Iris pigment epithelial cell (primary cell): Measurements from ENCODE around the gene PRDM11.
A peak's percentile ranks its signal among the peaks of the same experiment; 100 is the strongest.

Experiments
- DNase-seq: peaks from one replicate; pipeline ENCODE4 v3.0.0-alpha.2; 2011; ENCODE audit warnings: low read depth

Gene PRDM11

GRCh38 chr11:45178223-45178622 is 31.8 kb downstream of the PRDM11 start:
- DNase-seq, result no peak

- peak; percentile 71 for DNase-seq
These were observed 32.6 kb downstream of the PRDM11 start for GRCh38 chr11:45178890-45179671.

GRCh38 chr11:45179686-45180178 is 33.3 kb downstream of the PRDM11 start:
- no peak for DNase-seq

DNA sequence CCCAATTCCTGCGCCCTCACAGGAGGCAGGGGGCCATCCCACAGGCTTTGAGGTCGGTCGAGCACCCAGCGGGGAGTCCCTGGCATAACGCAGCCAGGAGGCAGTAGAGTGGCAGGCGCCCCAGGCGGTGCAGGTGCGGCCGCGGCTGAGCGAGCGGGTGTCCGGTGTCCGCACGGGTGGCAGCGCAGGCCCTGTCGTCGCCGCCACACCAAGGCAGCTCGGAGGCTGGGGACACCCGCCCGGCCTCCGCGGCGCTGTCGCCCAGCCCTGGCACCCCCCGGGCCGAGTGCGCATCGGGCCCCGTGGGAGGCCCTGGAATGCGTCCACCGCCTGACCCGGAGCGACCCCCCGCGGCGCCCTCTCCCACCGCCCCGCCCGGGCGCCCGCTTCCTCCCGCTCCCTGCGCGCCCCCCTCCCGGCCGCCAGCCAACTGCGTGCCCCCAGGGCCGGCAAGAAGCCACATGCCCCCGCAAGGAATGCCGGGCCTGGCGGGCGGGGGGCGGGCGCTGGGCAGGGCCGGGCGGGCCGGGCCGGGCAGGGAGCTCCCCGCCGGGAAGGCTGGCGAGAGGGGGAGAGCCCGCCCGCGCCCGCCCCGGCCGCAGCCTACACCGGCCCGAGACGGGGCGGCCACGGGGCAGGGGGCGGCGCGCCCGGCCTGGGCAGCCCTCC is 33.9 kb downstream of the PRDM11 start:
- peak; percentile 16 for DNase-seq

GRCh38 chr11:45180848-45181192 is 34.4 kb downstream of the PRDM11 start:
- DNase-seq, result peak; percentile 54

DNA sequence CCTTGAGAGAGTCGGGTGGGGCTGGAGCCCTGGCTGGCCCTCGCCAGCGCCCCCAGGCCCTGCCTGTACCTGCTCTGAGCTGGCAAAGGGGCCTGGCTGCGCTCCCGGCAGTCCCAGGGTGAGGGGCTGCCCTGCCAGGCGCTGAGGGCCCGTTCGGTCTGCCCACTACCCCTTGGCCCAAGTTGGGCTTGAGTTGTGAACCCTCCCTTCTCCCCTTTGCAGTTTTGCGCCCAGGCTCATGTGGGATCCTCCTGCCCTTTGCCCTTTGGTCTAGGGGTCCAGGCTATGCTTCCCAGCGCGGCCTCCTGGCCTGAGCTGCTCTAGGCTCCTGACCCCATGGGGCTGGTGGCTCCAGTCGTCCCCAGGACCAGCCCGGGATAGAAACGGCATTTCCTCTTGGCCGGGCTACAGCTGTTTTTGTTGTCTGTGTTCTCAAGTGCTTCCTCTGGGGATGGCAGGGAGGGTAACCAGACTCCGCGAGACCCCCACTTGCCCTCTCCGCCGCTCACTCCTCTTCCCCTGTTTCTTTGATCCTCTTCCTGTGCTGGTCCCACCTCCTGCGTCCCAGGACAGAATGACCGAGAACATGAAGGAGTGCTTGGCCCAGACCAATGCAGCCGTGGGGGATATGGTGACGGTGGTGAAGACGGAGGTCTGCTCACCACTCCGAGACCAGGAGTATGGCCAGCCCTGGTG is 34.9 kb downstream of the PRDM11 start:
- no peak for DNase-seq

- DNase-seq, result no peak
These were observed 35.6 kb downstream of the PRDM11 start for GRCh38 chr11:45181889-45182550.

DNA sequence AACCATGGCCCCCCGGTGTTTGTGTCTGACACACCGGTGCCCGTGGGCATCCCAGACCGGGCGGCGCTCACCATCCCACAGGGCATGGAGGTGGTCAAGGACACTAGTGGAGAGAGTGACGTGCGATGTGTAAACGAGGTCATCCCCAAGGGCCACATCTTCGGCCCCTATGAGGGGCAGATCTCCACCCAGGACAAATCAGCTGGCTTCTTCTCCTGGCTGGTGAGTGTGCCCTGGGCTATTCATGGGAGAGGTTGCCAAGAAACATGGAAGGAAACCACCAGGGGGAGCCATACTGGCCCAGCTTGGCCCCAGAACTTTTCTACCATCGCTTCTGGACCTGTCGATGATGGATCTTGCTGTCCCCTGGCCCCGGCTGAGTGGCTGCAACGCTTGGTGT is 36.5 kb downstream of the PRDM11 start:
- peak; percentile 36 for DNase-seq

DNA sequence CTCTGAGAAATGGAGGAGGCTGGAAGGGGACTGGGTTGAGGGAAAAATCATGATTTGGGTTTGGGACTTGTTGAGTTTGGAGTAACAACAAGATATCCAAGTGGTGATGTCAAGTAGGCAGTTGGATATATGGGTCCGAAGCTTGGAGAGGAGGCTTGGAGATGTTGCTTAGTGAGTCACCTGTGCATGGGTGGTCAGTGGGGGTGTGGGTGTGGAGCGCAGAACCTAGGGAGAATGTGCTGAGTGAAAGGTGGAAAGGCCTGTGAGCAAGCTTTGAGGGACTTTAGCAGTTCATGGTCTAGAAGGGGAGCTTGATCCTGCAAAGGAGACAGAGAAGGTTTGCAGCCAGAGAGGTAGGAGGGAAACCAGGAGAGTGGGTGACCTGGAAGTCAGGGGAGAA is 38.2 kb downstream of the PRDM11 start:
- no peak for DNase-seq

- no peak for DNase-seq
These were observed 38.8 kb downstream of the PRDM11 start for GRCh38 chr11:45185228-45185729.

DNA sequence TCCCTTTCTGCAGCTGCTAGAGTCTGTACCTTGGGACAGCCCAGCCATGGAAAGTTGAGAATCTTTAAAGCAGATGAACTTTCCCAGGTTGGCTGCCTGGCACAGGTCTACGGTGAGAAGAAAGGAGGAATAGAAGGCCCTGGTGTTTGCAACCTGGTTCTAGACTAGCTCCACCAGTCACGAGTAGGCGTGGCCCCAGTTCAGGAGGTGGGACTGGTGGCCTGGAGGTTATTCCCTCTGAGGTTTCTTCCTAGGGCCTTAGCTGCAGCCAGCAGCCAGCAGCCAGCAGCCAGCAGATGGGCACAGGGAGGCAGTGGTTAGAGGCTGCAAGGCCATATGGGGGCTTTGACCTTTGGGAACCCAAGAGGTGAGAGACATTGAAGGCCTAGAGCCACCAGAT is 40.9 kb downstream of the PRDM11 start:
- DNase-seq, result no peak

- DNase-seq, result no peak
These were observed 41.7 kb downstream of the PRDM11 start for GRCh38 chr11:45188127-45188526.

- no peak for DNase-seq
These were observed 42.8 kb downstream of the PRDM11 start for GRCh38 chr11:45189230-45189629.

DNA sequence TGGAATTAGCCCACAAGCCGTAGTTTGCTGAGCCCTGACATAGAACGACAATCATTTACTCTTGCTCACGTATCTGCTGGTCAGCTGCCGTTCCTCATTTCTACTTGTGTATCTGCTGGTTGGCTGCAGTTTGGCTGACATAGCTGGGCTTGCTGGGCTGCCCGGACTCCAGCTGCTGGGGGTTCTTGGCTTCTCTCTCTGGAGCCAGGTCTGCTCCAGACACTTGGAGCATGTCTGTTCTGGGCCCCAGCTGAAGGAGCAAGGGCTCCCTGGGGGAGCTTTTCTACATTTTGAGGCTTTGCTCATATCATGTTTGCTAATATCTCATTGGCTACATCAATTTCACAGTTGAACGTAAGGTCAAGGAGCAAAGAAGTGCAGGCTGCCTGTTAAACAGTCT is 47.3 kb downstream of the PRDM11 start:
- no peak for DNase-seq

DNA sequence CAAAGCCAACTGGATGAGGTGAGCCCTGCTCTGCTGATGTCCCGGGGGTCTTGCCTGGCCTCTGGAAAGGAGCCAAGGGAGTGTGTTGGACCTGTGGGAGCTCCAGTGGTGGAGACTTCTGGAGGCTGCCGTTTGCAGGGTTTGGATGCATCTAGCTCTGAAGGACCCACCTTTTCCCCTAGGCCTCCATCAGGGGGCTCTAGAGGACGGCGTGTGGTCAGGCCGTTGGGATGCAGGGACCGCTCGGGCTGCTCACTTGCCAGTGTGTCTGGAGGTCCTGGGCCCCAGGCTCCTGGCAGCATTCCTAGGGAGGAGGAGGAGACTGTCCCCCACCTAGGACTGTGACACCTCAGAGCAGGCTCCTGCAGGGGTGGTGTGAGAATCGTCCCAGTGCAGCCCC is 58.3 kb downstream of the PRDM11 start:
- no peak for DNase-seq

DNA sequence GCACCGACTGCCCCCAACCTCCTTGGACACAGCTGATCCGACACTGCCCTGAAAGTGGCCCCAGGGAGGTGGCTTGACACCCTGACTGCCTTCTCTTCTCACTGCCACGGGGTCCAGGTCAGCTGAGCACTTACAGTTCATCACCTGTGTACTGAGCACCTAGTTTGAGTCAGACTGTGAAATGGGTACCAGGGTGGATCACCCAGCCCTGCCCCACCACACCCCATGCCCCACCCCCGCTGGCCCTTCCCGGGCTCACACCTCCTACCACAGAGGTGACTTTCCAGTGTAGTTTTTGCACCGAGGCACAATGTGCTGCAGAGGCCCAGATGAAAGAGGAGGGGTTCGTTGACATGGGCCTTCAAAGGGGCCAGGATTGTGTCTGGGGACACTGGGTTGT is 59.5 kb downstream of the PRDM11 start:
- no peak for DNase-seq

DNA sequence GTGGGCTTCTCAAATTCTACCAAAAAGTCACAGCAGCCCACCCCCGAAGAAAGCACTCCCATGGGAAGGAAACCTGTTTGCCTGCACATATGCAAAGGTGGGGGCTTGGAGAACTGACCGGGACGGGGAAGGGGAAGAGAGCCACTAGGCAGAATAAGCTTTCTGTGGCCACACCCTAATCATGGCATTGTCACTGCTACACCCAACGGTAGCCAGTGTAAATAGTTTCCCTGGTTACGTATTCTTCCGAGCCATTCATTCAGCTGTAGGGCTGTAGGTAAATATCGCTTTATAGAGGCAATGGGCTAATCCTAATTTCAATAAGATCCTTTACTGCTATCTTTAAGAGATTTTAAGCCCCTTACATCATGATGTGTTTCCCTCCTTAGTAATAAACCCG is 61.7 kb downstream of the PRDM11 start:
- no peak for DNase-seq

DNA sequence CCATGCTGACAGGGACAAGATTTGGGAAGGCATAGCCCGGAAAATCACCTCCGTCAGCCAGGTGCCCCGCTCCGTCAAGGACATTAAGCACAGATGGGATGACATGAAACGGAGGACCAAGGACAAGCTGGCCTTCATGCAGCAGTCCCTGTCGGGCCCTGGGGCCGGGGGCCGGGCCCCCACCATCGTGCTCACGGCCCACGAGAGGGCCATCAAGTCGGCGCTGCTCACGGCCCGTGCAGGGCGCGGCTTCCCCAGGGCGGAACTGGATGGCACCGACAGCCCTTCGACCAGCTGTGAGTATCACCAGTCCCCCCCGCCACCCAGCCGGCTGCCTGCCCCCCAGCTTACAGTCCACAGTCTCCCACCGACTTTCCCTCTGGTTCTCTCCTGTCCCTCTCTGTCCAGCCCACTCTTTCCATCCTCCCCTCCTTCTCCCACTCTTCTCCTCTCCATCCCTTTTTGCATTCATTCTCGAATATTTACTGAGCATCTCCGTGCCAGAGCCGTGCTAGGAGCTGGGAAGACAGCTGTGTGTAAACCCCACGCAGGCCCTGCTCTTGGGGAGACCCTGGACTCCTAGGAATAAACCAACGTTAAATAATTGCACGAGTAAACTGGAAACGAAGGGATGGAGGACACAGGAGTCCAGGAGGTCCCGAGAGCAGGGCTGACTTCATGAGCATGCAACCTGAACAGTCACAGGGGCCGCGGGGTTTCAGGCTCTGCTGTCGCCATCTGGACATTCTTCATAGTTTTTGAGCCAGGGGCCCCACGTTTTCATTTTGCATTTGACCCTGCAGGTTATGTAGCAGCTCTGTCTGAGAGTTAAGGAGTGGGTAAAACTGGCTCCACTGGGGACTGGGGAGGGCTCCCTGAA is 62.8 kb downstream of the PRDM11 start:
- DNase-seq, result no peak

- DNase-seq, result peak; percentile 78
These were observed 63.7 kb downstream of the PRDM11 start for GRCh38 chr11:45209891-45210699.

- DNase-seq, result no peak
These were observed 64.4 kb downstream of the PRDM11 start for GRCh38 chr11:45210846-45211245.
